Right cardiac atrium (tissue), 5 donors: ENCODE measurements around the gene ESCO1. TPM values are rescaled to one million over a fixed set of nuclear protein-coding genes. Genes with fewer than 3 reads are reported as not detected.

ENCODE experiments used
- ATAC-seq, 2 donors: fragments of 200-7000 bp; cut with Tn5 transposase; one replicate each; pipeline versions ENCODE4 v1.8.0 to v1.9.1; 2020; ENCODE audit warnings: moderate library complexity in 2 of 2, mild to moderate bottlenecking in 1 of 2
- DNase-seq, 3 donors: peaks; one replicate each; pipeline ENCODE4 v3.0.0-alpha.2; 2020
- H3K27ac ChIP-seq: one replicate; pipeline ENCODE4 v1.5.1; 2013; ENCODE audit warnings: mild to moderate bottlenecking, low read length, control low read depth, moderate library complexity
- H3K27me3 ChIP-seq: one replicate; pipeline ENCODE4 v1.6.1; 2013; ENCODE audit not compliant: control insufficient read depth, insufficient read depth
- H3K4me1 ChIP-seq: one replicate; pipeline ENCODE4 v1.6.1; 2013; ENCODE audit warnings: low read length; ENCODE audit not compliant: control insufficient read depth, insufficient read depth
- H3K4me3 ChIP-seq: one replicate; pipeline ENCODE4 v1.5.1; 2013; ENCODE audit warnings: low read length, control low read depth
- H3K9me3 ChIP-seq: one replicate; pipeline ENCODE4 v1.6.1; 2013; ENCODE audit warnings: low read length; ENCODE audit not compliant: control insufficient read depth
- WGBS: extraction: QIAGEN DNeasy Blood & Tissue Kit; methylation state at CpG from one replicate; pipeline ENCODE4 v1.1.7; 2013; 5-methylcytosine and 5-hydroxymethylcytosine counted together
- intact Hi-C, 4 donors: fragments of 100-400 bp; cut with DNase I; formaldehyde crosslinking; loops; one replicate each; pipeline versions ENCODE4 v1.11.0 to v1.14.0; 2022 to 2023
- polyA plus RNA-seq: library from polyadenylated mRNA; stranded (reverse); fragments of 200-250 nt; gene quantifications from one replicate; pipeline ENCODE4 v1.2.3, GENCODE V29; 2013
- total RNA-seq, 4 donors: library from RNA; stranded (reverse); fragmentation: NEBNext Ultra II Directional; extraction: Animal tissue kit (Norgen Biotek cat#: 25700); gene quantifications; one replicate each; pipeline ENCODE4 v1.2.1, GENCODE V29; 2021
- donor health status: healthy with polysubstance abuse.
- donor health status: DM: no; HTN: yes; CAD: no.
- donor health status: DM: no; HTN: no; CAD: no.
- donor health status: DM: no; HTN: yes; CAD: no; lungs with severe emphysema.
- donor health status: DM: yes; HTN: yes; CAD: no.

Gene ESCO1
- total and polyA plus RNA-seq, 5 donors, result 8.0 to 13.4 (median 11.2) TPM

DNA sequence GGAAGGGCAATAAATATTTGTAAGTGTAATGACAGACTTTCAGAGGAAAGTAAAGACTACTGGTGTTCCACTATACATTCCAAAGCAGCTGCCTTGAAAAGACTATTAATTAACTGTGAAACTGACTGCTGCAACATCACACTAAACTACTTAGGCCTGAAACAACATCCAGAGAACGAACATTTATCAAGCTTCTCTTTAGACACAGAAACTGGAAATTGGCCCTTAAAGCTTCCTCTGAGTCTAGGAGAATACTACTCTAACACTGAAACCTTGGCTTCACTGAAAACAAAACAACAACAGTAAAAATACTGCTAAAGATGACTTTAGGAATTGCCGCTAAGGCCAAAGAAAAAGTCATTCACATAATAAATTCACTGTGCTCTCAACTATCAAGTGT, 74.6 kb downstream of the ESCO1 start:
- WGBS, result 59% methylated on average over 2 of the region's 2 CpGs
- no peak overlapping the region for H3K27ac ChIP-seq
- intact Hi-C loops, result loop anchor here in 1 of 4 donors (10.0 kb wide), 1 partner anchor 61 kb away; no protein-coding TSS in a partner anchor
- H3K4me3 ChIP-seq, result no peak overlapping the region
- no peaks in the 10 kb centered on the region for H3K27me3 ChIP-seq
- DNase-seq (no peak), ATAC-seq (no peak)
- no peaks in the 10 kb centered on the region for H3K4me1 ChIP-seq
- no peaks in the 10 kb centered on the region for H3K9me3 ChIP-seq

- Histone ChIP-seq H3K27me3 (no peaks in the 10 kb centered on the region), H3K27ac (no peak overlapping the region), H3K9me3 (no peaks in the 10 kb centered on the region), H3K4me1 (no peaks in the 10 kb centered on the region), H3K4me3 (no peak overlapping the region)
- intact Hi-C loops, result loop anchor here in 1 of 4 donors (10.0 kb wide), 1 partner anchor 58 kb away; no protein-coding TSS in a partner anchor
- WGBS, result 64% methylated on average over 6 of the region's 6 CpGs
- DNase-seq (peak in 1 of 3 donors; percentile 62), ATAC-seq (peak; percentile 51 to 77)
Measured at GRCh38 chr18:21522530-21522929, 78.0 kb downstream of the ESCO1 start.

DNA sequence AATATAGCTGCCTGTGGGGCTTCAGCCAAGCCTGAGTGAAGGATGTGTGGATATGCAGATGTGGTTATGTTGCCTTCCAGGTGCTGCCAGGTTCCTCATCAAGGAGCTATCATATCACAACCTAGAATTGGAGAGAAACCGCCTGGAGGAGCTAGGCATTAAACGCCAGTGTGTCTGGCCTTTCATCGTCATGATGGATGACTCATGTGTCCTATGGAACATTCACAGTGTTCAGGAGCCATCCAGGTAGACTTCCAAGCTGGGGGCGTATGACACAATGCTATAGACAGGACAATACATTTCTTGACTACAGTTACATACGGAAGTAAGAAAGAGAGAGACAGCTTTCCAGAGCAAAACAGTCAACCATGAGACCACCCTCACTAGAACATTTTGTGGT, 86.8 kb downstream of the ESCO1 start:
- 94% methylated on average over 5 of the region's 5 CpGs for WGBS
- Histone ChIP-seq H3K4me1 (no peaks in the 10 kb centered on the region), H3K9me3 (no peaks in the 10 kb centered on the region), H3K27me3 (no peaks in the 10 kb centered on the region), H3K4me3 (no peak overlapping the region), H3K27ac (no peak overlapping the region)
- intact Hi-C loops, result no loop called here
- DNase-seq (no peak), ATAC-seq (no peak)

GRCh38 chr18:21513292-21513691, 87.2 kb downstream of the ESCO1 start:
- intact Hi-C loops, result no loop called here
- 89% methylated on average over 2 of the region's 2 CpGs for WGBS
- no peaks in the 10 kb centered on the region for H3K4me1 ChIP-seq
- no peaks in the 10 kb centered on the region for H3K27me3 ChIP-seq
- no peak overlapping the region for H3K4me3 ChIP-seq
- DNase-seq, result no peak
- H3K27ac ChIP-seq, result no peak overlapping the region
- no peak for ATAC-seq
- no peaks in the 10 kb centered on the region for H3K9me3 ChIP-seq

GRCh38 chr18:21509062-21509461, 91.4 kb downstream of the ESCO1 start:
- DNase-seq, result no peak
- WGBS, result 81% methylated on average over 5 of the region's 5 CpGs
- Histone ChIP-seq H3K27me3 (no peaks in the 10 kb centered on the region), H3K27ac (no peak overlapping the region), H3K4me3 (no peak overlapping the region), H3K4me1 (peaks cover 2% of the 10 kb centered on the region), H3K9me3 (no peaks in the 10 kb centered on the region)
- intact Hi-C loops, result no loop called here
- ATAC-seq, result no peak

- intact Hi-C loops, result no loop called here
Measured at GRCh38 chr18:21507913-21508701, 92.4 kb downstream of the ESCO1 start.

DNA sequence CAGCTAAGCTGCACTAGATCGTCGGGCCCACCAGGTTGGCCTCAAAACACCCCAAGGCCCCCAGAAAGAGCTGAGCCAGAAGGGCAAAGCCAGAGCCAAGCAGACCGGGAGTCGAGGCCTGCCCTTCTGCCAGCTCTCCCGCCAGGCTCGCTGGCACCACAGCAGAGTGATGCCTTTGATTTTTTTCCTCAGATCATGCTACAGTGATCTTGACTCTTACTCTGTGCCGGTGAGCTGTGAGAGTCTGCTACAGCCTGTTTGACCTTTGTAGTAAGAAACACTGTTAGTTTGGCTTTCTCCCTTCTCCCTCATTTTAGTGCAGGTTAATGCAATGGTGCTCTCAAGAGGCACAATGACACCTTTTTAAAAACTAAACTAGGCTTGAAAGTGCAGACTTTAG, 97.8 kb downstream of the ESCO1 start:
- ATAC-seq, result no peak
- WGBS, result 81% methylated on average over 7 of the region's 7 CpGs
- no peak overlapping the region for H3K27ac ChIP-seq
- no peaks in the 10 kb centered on the region for H3K9me3 ChIP-seq
- intact Hi-C loops, result no loop called here
- no peak overlapping the region for H3K4me3 ChIP-seq
- H3K4me1 ChIP-seq, result peaks cover 2% of the 10 kb centered on the region
- DNase-seq, result no peak
- H3K27me3 ChIP-seq, result no peaks in the 10 kb centered on the region

More at GRCh38 chr18:21507913-21508701, 92.4 kb downstream of the ESCO1 start:
- no peaks in the 10 kb centered on the region for H3K9me3 ChIP-seq
- H3K27me3 ChIP-seq, result no peaks in the 10 kb centered on the region
- no peak overlapping the region for H3K4me3 ChIP-seq
- no peak overlapping the region for H3K27ac ChIP-seq
- 83% methylated on average over 13 of the region's 13 CpGs for WGBS
- ATAC-seq (no peak), DNase-seq (no peak)
- H3K4me1 ChIP-seq, result peaks cover 2% of the 10 kb centered on the region

- intact Hi-C loops, result no loop called here
- H3K27ac ChIP-seq, result no peak overlapping the region
- no peaks in the 10 kb centered on the region for H3K4me1 ChIP-seq
- no peaks in the 10 kb centered on the region for H3K27me3 ChIP-seq
- whole genome bisulfite sequencing, result 90% methylated on average over 16 of the region's 16 CpGs
- H3K4me3 ChIP-seq, result no peak overlapping the region
- H3K9me3 ChIP-seq, result no peaks in the 10 kb centered on the region
- ATAC-seq (peak; percentile 10 to 28), DNase-seq (no peak)
Measured at GRCh38 chr18:21499997-21500396, 100.5 kb downstream of the ESCO1 start.

GRCh38 chr18:21496277-21496835, 104.1 kb downstream of the ESCO1 start:
- no peak overlapping the region for H3K4me3 ChIP-seq
- DNase-seq (no peak), ATAC-seq (no peak)
- H3K27ac ChIP-seq, result no peak overlapping the region
- intact Hi-C loops, result no loop called here
- no peaks in the 10 kb centered on the region for H3K4me1 ChIP-seq
- no peaks in the 10 kb centered on the region for H3K9me3 ChIP-seq
- H3K27me3 ChIP-seq, result no peaks in the 10 kb centered on the region
- WGBS, result 90% methylated on average over 12 of the region's 12 CpGs

DNA sequence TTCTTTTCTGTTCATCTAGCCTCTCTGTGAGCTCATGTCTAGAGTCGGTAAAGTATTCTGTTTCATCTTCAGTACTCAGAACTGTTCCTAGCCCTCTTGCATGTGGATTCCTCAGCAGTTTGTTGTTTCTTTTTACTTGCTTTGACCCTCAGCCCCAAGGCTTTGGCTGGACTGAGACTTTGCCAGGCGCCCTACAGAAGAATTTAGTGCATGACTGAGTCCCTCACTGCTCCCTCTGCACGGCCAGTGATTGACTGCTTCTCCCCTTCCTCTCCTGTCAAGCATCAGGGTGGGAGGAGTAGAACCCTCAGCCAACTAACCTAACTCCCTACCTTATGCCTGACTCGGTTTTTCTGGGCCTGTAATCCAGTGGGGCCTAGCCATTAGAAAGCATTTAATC, 109.8 kb downstream of the ESCO1 start:
- intact Hi-C loops, result no loop called here
- DNase-seq (no peak), ATAC-seq (no peak)
- Histone ChIP-seq H3K4me3 (no peak overlapping the region), H3K27ac (no peak overlapping the region), H3K9me3 (no peaks in the 10 kb centered on the region), H3K4me1 (no peaks in the 10 kb centered on the region), H3K27me3 (no peaks in the 10 kb centered on the region)
- 77% methylated on average over 4 of the region's 4 CpGs for WGBS

DNA sequence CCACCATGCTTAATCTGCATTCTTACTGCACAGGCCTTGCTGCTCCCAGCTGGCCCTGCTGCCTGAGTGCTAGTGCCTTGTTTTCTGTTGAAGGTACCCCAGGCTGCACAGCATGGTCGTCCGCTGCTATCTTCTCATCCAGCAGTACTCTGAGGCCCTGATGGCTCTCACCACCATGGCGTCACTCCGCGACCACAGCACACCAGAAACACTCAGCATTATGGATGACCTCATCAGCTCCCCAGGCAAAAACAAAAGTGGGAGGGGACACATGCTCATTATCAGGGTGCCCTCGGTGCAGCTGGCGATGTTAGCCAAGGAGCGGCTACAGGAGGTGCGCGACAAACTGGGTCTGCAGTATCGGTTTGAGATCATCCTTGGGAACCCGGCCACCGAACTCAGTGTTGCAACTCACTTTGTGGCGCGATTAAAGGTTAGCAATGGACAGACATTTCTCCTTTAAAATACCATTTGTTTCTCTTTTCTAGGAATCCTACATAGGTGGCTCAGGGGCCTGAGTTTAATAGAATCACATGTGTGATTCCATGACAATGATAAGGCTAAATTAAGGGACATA, 110.5 kb downstream of the ESCO1 start:
- intact Hi-C loops, result no loop called here
- WGBS, result 90% methylated on average over 15 of the region's 15 CpGs
- DNase-seq (no peak), ATAC-seq (peak in 1 of 2 donors; percentile 15)
- Histone ChIP-seq H3K27ac (no peak overlapping the region), H3K4me3 (no peak overlapping the region), H3K27me3 (no peaks in the 10 kb centered on the region), H3K9me3 (no peaks in the 10 kb centered on the region), H3K4me1 (no peaks in the 10 kb centered on the region)
